GM23338 (cell line): ENCODE measurements around the gene EREG. TPM values are rescaled to one million over a fixed set of nuclear protein-coding genes. Genes with fewer than 3 reads are reported as not detected.
A peak's percentile ranks its signal among the peaks of the same experiment; 100 is the strongest.

Experiments
- ATAC-seq: fragments of 200-7000 bp; cut with Tn5 transposase; 3 replicates; pipeline ENCODE4 v1.9.1; 2020
- DNase-seq: peaks from one replicate; pipeline ENCODE4 v3.0.0-alpha.2; 2015; ENCODE audit warnings: low spot score
- H2AFZ ChIP-seq: fragments of 200-600 bp; sonication (generic); 2 replicates; pipeline ENCODE4 v1.8.0; 2016; ENCODE audit warnings: antibody characterized with exemption, mild to moderate bottlenecking, moderate library complexity
- H3F3A ChIP-seq: fragments of 200-600 bp; sonication (generic); replicated peaks from 2 replicates; pipeline ENCODE4 v1.8.0; 2017; ENCODE audit warnings: antibody characterized with exemption, mixed run types, low read depth
- H3K27ac ChIP-seq: fragments of 200-600 bp; sonication (generic); 2 replicates; pipeline ENCODE4 v1.6.1; 2016; ENCODE audit warnings: low read depth
- H3K27me3 ChIP-seq: fragments of 200-600 bp; sonication (generic); 2 replicates; pipeline ENCODE4 v1.8.0; 2016; ENCODE audit warnings: mild to moderate bottlenecking, mixed run types, moderate library complexity; ENCODE audit not compliant: insufficient read depth
- H3K36me3 ChIP-seq: fragments of 200-600 bp; sonication (generic); 2 replicates; pipeline ENCODE4 v1.8.0; 2016; ENCODE audit warnings: mild to moderate bottlenecking; ENCODE audit not compliant: insufficient read depth
- H3K4me1 ChIP-seq: fragments of 200-600 bp; sonication (generic); 2 replicates; pipeline ENCODE4 v1.8.0; 2016; ENCODE audit warnings: mild to moderate bottlenecking, moderate library complexity; ENCODE audit not compliant: insufficient read depth
- H3K4me2 ChIP-seq: fragments of 200-600 bp; sonication (generic); 2 replicates; pipeline ENCODE4 v1.7.1; 2017; ENCODE audit warnings: mixed run types
- H3K4me3 ChIP-seq: fragments of 200-600 bp; sonication (generic); 2 replicates; pipeline ENCODE4 v1.6.1; 2016; ENCODE audit warnings: mixed run types
- H3K79me2 ChIP-seq: fragments of 200-600 bp; sonication (generic); replicated peaks from 2 replicates; pipeline ENCODE4 v1.8.0; 2017; ENCODE audit warnings: mild to moderate bottlenecking; ENCODE audit not compliant: insufficient read depth
- H3K9me2 ChIP-seq: fragments of 200-600 bp; sonication (generic); 2 replicates; pipeline ENCODE4 v1.8.0; 2017; ENCODE audit not compliant: insufficient read depth
- H4K20me1 ChIP-seq: fragments of 200-600 bp; sonication (generic); replicated peaks from 2 replicates; pipeline ENCODE4 v1.8.0; 2017; ENCODE audit warnings: mild to moderate bottlenecking; ENCODE audit not compliant: insufficient read depth
- H3K27ac Mint-ChIP-seq: 2 replicates; pipeline ENCODE4 v1.8.0; 2020; ENCODE audit warnings: inconsistent platforms, mild to moderate bottlenecking, moderate library complexity, mixed read lengths
- H3K27me3 Mint-ChIP-seq: 3 replicates; pipeline ENCODE4 v1.8.0; 2022; ENCODE audit warnings: low read depth, mild to moderate bottlenecking, moderate library complexity, mixed read lengths, inconsistent platforms; ENCODE audit not compliant: insufficient read depth, poor library complexity
- H3K36me3 Mint-ChIP-seq: 3 replicates; pipeline ENCODE4 v1.8.0; 2021; ENCODE audit warnings: low read depth, mild to moderate bottlenecking, inconsistent platforms, moderate library complexity, mixed read lengths
- H3K4me1 Mint-ChIP-seq: 3 replicates; pipeline ENCODE4 v1.8.0; 2020; ENCODE audit warnings: mild to moderate bottlenecking, inconsistent platforms, mixed read lengths
- H3K4me3 Mint-ChIP-seq: 3 replicates; pipeline ENCODE4 v1.8.0; 2021; ENCODE audit warnings: moderate library complexity, mild to moderate bottlenecking, inconsistent platforms, mixed read lengths
- H3K9me3 Mint-ChIP-seq: 3 replicates; pipeline ENCODE4 v1.8.0; 2020; ENCODE audit warnings: moderate library complexity, mild to moderate bottlenecking, inconsistent platforms, mixed read lengths
- CREB1 ChIP-seq: fragments of 250-450 bp; sonication (Bioruptor Pico); IDR thresholded peaks from 2 replicates; pipeline ENCODE4 v1.5.0; 2020; ENCODE audit warnings: low read depth, mild to moderate bottlenecking, moderate library complexity
- EZH2 ChIP-seq: fragments of 200-600 bp; sonication (generic); IDR thresholded peaks from one replicate; pipeline ENCODE4 v1.8.0; 2017; ENCODE audit warnings: antibody characterized with exemption, mild to moderate bottlenecking, low read depth; ENCODE audit not compliant: unreplicated experiment
- JUNB ChIP-seq: IDR thresholded peaks from one replicate; pipeline ENCODE4 v1.6.1; 2016; ENCODE audit warnings: antibody characterized with exemption; ENCODE audit not compliant: unreplicated experiment
- NANOG ChIP-seq: IDR thresholded peaks from 2 replicates; pipeline ENCODE4 v1.6.1; 2016; ENCODE audit warnings: antibody characterized with exemption, borderline replicate concordance
- STAT1 ChIP-seq: IDR thresholded peaks from one replicate; pipeline ENCODE4 v1.6.1; 2016; ENCODE audit warnings: antibody characterized with exemption; ENCODE audit not compliant: unreplicated experiment
- ZNF114 ChIP-seq: fragments of 250-450 bp; sonication (Bioruptor Pico); IDR thresholded peaks from 2 replicates; pipeline ENCODE4 v1.5.0; 2020; ENCODE audit warnings: mild to moderate bottlenecking, moderate library complexity
- ZNF331 ChIP-seq: fragments of 250-450 bp; sonication (Bioruptor Pico); IDR thresholded peaks from 2 replicates; pipeline ENCODE4 v1.5.0; 2020; ENCODE audit warnings: low read depth, mild to moderate bottlenecking, moderate library complexity
- polyA plus RNA-seq: library from polyadenylated mRNA; unstranded; fragments of >200 nt; fragmentation: Nextera tagmentation; extraction: Ambion mirVana; gene quantifications from 2 replicates; pipeline ENCODE4 v1.2.1, GENCODE V29; 2016
- total RNA-seq: library from RNA; depleted of rRNA; stranded (reverse); fragments of >200 nt; shearing (Covaris generic); gene quantifications from 2 replicates; pipeline ENCODE4 v1.2.3, GENCODE V29; 2014
- TF ChIP-seq, protein P1 (sequence below), 2 experiments: fragments of 200-600 bp in 1 of 2; sonication (generic) in 1 of 2; conservative IDR thresholded peaks; 2 replicates each; pipeline versions ENCODE4 v1.5.1 to v1.6.1; 2016 to 2017; ENCODE audit warnings: antibody characterized with exemption in 2 of 2, low read depth in 2 of 2, mild to moderate bottlenecking in 2 of 2, moderate library complexity in 1 of 2
- TF ChIP-seq, protein P2 (sequence below): IDR thresholded peaks from one replicate; pipeline ENCODE4 v1.6.1; 2018; ENCODE audit warnings: antibody characterized with exemption; ENCODE audit not compliant: unreplicated experiment

Gene EREG
- total and polyA plus RNA-seq, 2 experiments from 2014 or later, result not detected

DNA sequence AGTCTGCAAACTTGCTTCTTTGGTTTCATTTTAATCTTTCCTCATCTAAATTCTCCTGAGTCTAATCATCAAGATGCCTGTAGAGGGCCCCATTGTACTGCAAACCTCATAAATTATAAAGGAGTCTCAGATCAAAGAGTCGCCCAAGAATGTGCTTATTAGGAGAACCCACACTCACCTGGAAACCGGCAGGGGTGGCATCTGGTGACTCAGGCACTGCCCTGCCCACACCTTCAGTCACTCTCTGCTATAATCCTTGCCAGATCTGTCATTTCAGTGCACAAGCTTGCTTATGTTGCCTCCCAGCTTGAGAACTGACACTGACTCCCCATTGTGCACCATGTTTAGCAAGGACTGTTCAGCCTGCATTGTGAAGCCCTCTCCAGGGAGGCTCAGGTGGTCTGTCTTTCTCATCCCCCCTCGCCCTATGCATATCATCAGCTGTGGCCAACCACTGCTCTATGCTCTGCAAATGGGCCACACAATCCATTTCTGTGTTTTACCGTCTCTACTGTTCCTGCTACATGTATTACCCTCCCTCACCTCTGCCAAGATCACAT is 44.3 kb upstream of the EREG start:
- Histone ChIP-seq H3K4me2 (peak overlapping the region; percentile 20), H3K9me2 (no peaks in the 10 kb centered on the region), H3K27ac (no peak overlapping the region), H2AFZ (0 out of 2 replicates have a peak overlapping the region, but pooled peaks have one; percentile 11), H3K27me3 (no peaks in the 10 kb centered on the region), H3F3A (no peaks in the 10 kb centered on the region), H3K36me3 (no peaks in the 10 kb centered on the region), H3K4me1 (peaks cover 14% of the 10 kb centered on the region; the same call in 1 of the 2 replicates), H3K79me2 (no peaks in the 10 kb centered on the region), H3K4me3 (no peak overlapping the region), H4K20me1 (no peaks in the 10 kb centered on the region)
- H3K4me1 Mint-ChIP-seq, result peaks cover 19% of the 10 kb centered on the region
- H3K27me3 Mint-ChIP-seq, result no peaks in the 10 kb centered on the region
- H3K9me3 Mint-ChIP-seq, result no peaks in the 10 kb centered on the region
- TF ChIP-seq, protein P1, sequence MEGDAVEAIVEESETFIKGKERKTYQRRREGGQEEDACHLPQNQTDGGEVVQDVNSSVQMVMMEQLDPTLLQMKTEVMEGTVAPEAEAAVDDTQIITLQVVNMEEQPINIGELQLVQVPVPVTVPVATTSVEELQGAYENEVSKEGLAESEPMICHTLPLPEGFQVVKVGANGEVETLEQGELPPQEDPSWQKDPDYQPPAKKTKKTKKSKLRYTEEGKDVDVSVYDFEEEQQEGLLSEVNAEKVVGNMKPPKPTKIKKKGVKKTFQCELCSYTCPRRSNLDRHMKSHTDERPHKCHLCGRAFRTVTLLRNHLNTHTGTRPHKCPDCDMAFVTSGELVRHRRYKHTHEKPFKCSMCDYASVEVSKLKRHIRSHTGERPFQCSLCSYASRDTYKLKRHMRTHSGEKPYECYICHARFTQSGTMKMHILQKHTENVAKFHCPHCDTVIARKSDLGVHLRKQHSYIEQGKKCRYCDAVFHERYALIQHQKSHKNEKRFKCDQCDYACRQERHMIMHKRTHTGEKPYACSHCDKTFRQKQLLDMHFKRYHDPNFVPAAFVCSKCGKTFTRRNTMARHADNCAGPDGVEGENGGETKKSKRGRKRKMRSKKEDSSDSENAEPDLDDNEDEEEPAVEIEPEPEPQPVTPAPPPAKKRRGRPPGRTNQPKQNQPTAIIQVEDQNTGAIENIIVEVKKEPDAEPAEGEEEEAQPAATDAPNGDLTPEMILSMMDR (conservative IDR thresholded peaks at IDR 0.05; ENCODE audit: low read depth in 2 of 2), result peak; percentile 67 to 75
- TF ChIP-seq NANOG, result no peak
- TF ChIP-seq ZNF331, result no peak
- TF ChIP-seq, protein P2, sequence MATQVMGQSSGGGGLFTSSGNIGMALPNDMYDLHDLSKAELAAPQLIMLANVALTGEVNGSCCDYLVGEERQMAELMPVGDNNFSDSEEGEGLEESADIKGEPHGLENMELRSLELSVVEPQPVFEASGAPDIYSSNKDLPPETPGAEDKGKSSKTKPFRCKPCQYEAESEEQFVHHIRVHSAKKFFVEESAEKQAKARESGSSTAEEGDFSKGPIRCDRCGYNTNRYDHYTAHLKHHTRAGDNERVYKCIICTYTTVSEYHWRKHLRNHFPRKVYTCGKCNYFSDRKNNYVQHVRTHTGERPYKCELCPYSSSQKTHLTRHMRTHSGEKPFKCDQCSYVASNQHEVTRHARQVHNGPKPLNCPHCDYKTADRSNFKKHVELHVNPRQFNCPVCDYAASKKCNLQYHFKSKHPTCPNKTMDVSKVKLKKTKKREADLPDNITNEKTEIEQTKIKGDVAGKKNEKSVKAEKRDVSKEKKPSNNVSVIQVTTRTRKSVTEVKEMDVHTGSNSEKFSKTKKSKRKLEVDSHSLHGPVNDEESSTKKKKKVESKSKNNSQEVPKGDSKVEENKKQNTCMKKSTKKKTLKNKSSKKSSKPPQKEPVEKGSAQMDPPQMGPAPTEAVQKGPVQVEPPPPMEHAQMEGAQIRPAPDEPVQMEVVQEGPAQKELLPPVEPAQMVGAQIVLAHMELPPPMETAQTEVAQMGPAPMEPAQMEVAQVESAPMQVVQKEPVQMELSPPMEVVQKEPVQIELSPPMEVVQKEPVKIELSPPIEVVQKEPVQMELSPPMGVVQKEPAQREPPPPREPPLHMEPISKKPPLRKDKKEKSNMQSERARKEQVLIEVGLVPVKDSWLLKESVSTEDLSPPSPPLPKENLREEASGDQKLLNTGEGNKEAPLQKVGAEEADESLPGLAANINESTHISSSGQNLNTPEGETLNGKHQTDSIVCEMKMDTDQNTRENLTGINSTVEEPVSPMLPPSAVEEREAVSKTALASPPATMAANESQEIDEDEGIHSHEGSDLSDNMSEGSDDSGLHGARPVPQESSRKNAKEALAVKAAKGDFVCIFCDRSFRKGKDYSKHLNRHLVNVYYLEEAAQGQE, result no peak
- ATAC-seq (peak; percentile 95), DNase-seq (peak; percentile 90)
- no peak overlapping the region for H3K4me3 Mint-ChIP-seq
- no peaks in the 10 kb centered on the region for H3K36me3 Mint-ChIP-seq
- H3K27ac Mint-ChIP-seq, result peak overlapping the region; percentile 3; the same call in 1 of the 2 replicates

DNA sequence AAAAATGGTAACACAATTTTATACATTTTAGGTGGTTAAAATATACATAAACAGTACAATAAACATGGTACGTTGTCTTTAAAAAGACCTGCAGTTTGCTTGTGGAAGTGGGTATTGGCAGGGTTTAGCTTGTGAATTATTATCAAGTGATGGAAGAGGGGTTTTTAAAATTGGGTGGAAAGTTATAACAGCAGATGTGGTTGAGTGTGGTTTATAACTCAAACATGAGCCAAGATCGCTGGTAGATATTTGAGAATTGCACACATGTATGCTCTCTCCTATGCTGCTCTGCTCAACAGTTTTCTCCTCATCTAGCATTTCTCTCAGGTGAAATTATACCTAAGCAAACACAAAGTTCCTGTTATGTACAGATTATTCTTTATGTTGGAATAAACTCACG is 42.6 kb upstream of the EREG start:
- Histone ChIP-seq H2AFZ (no peak overlapping the region), H3K4me3 (no peak overlapping the region), H3K79me2 (no peaks in the 10 kb centered on the region), H3K36me3 (no peaks in the 10 kb centered on the region), H3F3A (no peaks in the 10 kb centered on the region), H3K27ac (no peak overlapping the region), H4K20me1 (no peaks in the 10 kb centered on the region), H3K27me3 (no peaks in the 10 kb centered on the region), H3K9me2 (no peaks in the 10 kb centered on the region), H3K4me1 (peaks cover 10% of the 10 kb centered on the region; the same call in 1 of the 2 replicates), H3K4me2 (no peak overlapping the region)
- DNase-seq (no peak), ATAC-seq (no peak)
- H3K36me3 Mint-ChIP-seq, result no peaks in the 10 kb centered on the region
- no peaks in the 10 kb centered on the region for H3K27me3 Mint-ChIP-seq
- H3K4me1 Mint-ChIP-seq, result peaks cover 16% of the 10 kb centered on the region
- H3K9me3 Mint-ChIP-seq, result no peaks in the 10 kb centered on the region
- H3K4me3 Mint-ChIP-seq, result no peak overlapping the region
- no peak overlapping the region for H3K27ac Mint-ChIP-seq
- no peak for TF ChIP-seq NANOG
- TF ChIP-seq JUNB, result no peak
- no peak for TF ChIP-seq CREB1
- no peak for TF ChIP-seq EZH2
- no peak for TF ChIP-seq ZNF331
- TF ChIP-seq, protein P1 (conservative IDR thresholded peaks at IDR 0.05; ENCODE audit: low read depth in 2 of 2), result no peak
- TF ChIP-seq, protein P2, result no peak
- TF ChIP-seq STAT1, result no peak
- no peak for TF ChIP-seq ZNF114
